AG09319 (cell line): ENCODE data around the gene SLIT3.

Experiments
- DNase-seq: peaks from one replicate; pipeline ENCODE4 v3.0.0-alpha.2; 2010; ENCODE audit warnings: low read depth; ENCODE audit errors: extremely low read depth
- CTCF ChIP-seq: IDR thresholded peaks from 2 replicates; pipeline ENCODE4 v1.5.1; 2011; ENCODE audit warnings: low read depth, mild to moderate bottlenecking, inconsistent platforms, low read length, moderate library complexity

Gene SLIT3

DNA sequence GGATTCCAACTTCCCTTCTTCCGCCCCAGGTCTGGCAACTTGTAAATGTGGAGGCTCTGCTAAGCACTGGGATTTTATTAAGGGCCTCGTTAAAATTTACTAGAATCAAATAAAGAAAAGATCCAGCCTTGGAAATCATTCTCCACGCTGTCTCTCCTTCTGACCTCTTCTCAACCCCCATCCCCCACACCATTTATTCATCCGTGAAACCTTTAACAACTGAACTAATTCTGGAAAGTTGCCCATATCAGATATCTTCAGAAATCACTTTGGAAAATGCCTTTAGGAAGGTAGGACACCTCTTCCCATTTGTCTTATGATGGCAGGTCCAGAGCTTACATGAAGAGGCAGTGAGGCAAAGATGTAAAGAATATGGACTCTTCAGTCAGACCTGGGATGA, 288.5 kb downstream of the SLIT3 start:
- no peak for DNase-seq
- TF ChIP-seq CTCF, result no peak

- DNase-seq, result no peak
- no peak for TF ChIP-seq CTCF
Measured at GRCh38 chr5:169011451-169011850, 289.5 kb downstream of the SLIT3 start.

GRCh38 chr5:169011009-169011408, 289.9 kb downstream of the SLIT3 start:
- no peak for DNase-seq
- TF ChIP-seq CTCF, result no peak

GRCh38 chr5:169009123-169009522, 291.8 kb downstream of the SLIT3 start:
- TF ChIP-seq CTCF, result no peak
- no peak for DNase-seq

DNA sequence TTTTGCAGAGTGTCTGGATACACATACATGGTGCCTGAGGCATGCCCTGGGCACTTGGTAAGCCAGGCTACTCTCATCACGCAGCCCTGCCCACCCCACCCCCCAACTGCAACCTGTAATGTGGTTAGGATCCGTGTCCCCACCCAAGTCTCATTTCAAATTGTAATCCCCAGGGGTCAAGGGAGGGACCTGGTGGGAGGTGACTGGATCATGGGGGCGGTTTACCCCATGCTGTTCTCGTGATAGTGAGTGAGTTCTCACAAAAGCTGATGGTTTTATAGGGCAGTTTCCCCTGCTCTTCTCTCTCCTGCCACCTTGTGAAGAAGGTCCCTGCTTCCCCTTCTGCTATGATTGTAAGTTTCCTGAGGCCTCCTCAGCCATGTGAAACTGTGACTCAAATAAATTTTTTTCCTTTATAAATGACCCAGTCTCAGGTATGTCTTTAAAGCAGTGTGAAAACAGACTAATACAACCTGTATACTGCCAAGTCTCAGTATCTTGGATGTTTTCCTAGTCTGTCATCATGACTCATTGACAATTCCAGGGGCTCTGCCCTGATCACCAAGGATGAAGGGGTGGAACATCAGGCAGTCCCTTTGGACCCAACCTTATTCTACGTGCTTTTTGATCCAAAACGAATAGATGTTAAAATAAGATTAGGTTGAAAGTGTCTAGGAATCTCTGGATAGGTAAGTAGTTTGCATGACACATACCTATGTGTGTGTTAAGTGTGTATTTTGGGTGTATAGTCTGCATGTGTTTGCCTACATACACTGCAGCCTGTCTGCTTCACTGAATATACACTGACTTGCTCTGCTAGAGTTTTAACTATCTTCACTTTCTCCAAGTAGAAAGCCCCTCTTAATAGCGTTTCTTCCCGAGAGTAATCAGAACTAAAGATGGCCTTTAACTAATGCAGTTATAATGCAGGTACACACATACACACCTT, 293.8 kb downstream of the SLIT3 start:
- DNase-seq, result no peak
- TF ChIP-seq CTCF, result no peak

- no peak for DNase-seq
Measured at GRCh38 chr5:169004551-169004950, 296.4 kb downstream of the SLIT3 start.

More at GRCh38 chr5:169004551-169004950, 296.4 kb downstream of the SLIT3 start:
- no peak for TF ChIP-seq CTCF
